Nephron (organoid): ENCODE measurements around the gene ESYT1.

Source experiments
- H3K27ac Mint-ChIP-seq, 3 experiments: 2 replicates each; pipeline ENCODE4 v1.8.0; 2020; ENCODE audit warnings: mixed read lengths in 3 of 3, mild to moderate bottlenecking in 2 of 3, moderate library complexity in 1 of 3
- H3K27me3 Mint-ChIP-seq: 2 replicates; pipeline ENCODE4 v1.8.0; 2021; ENCODE audit warnings: low read depth, mild to moderate bottlenecking, moderate library complexity, mixed read lengths
- H3K36me3 Mint-ChIP-seq: 2 replicates; pipeline ENCODE4 v1.8.0; 2020; ENCODE audit warnings: low read depth, mixed read lengths
- H3K4me1 Mint-ChIP-seq: 2 replicates; pipeline ENCODE4 v1.8.0; 2020; ENCODE audit warnings: mixed read lengths
- H3K4me3 Mint-ChIP-seq, 3 experiments: 2 replicates each; pipeline ENCODE4 v1.8.0; 2020; ENCODE audit warnings: mild to moderate bottlenecking in 3 of 3, mixed read lengths in 3 of 3, moderate library complexity in 2 of 3
- H3K9me3 Mint-ChIP-seq: 2 replicates; pipeline ENCODE4 v1.8.0; 2020; ENCODE audit warnings: mixed read lengths
- TF ChIP-seq, protein P1 (sequence below), 3 experiments: fragments of 200-600 bp; sonication (generic); IDR thresholded peaks; one replicate each; pipeline ENCODE4 v1.5.0; 2021; ENCODE audit warnings: antibody characterized with exemption in 3 of 3; ENCODE audit not compliant: unreplicated experiment in 3 of 3

ESYT1 gene

DNA sequence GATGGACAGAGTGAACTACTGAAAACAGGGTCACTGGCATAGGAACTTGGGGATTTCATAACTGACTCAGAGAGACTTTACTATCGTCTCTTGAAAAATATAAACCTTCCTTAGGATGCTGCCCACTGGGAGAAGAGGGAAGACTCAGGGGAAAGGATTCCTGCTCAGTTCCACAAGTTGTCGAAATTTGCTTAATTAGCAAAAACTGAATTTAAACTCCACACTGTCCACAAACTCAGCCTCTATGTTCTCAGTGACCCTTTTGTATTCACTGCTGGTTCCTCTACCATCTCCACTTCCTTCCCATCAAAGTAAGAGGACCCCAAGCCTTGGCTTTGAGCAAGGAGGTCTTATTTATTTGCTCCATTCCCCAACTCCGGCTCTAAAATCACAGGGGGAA, 17.1 kb downstream of the ESYT1 start:
- Mint-ChIP-seq H3K4me3 (no peak overlapping the region), H3K27ac (peak overlapping the region in 2 of 3 experiments; percentile 6 to 37), H3K4me1 (peaks cover 15% of the 10 kb centered on the region), H3K9me3 (no peaks in the 10 kb centered on the region), H3K27me3 (no peaks in the 10 kb centered on the region), H3K36me3 (peaks cover 36% of the 10 kb centered on the region)
- TF ChIP-seq, protein P1, sequence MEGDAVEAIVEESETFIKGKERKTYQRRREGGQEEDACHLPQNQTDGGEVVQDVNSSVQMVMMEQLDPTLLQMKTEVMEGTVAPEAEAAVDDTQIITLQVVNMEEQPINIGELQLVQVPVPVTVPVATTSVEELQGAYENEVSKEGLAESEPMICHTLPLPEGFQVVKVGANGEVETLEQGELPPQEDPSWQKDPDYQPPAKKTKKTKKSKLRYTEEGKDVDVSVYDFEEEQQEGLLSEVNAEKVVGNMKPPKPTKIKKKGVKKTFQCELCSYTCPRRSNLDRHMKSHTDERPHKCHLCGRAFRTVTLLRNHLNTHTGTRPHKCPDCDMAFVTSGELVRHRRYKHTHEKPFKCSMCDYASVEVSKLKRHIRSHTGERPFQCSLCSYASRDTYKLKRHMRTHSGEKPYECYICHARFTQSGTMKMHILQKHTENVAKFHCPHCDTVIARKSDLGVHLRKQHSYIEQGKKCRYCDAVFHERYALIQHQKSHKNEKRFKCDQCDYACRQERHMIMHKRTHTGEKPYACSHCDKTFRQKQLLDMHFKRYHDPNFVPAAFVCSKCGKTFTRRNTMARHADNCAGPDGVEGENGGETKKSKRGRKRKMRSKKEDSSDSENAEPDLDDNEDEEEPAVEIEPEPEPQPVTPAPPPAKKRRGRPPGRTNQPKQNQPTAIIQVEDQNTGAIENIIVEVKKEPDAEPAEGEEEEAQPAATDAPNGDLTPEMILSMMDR (IDR thresholded peaks at IDR 0.05; ENCODE audit: unreplicated experiment in 3 of 3) = no peak

DNA sequence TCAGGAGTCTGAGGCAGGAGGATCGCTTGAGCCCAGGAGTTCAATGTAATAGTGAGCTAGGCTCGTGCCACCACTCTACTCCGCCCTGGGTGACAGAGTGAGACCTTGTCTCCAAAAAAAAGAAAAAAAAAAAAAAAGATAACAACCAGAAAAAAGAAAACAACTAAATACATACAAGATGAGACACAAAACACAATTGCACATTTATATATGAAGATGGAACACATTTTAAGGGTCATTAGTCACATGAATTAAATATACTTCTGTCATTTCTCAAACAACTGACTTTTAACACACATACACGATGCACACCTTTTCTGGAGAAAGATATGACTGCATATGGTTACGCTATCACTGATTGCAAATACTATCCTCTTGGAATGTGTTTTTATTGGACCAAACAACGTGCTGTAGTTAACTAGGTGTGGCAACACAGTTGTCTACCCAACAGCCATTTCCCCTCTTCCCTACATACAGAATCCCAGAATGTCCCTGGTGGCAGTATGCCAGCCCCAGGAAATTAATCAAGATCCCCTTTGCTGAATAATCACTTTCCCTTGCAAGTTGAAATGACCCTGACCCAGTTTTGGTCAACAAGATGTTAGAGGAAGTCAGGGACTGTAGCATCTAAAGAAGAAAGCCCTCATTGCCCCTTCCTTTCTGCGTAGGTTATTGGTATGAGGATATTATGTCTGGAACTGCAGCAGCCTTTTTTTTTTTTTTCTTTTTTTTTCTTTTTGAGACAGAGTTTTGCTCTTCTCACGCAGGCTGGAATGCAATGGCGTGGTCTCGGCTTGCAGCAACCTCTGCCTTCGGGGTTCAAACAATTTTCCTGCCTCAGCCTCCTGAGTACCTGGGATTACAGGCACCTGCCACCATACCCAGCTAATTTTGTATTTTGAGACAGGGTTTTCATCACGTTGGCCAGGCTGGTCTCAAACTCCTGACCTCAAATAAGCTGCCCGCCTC, 18.7 kb downstream of the ESYT1 start:
- peaks cover 25% of the 10 kb centered on the region for H3K36me3 Mint-ChIP-seq
- TF ChIP-seq, protein P1 (IDR thresholded peaks at IDR 0.05; ENCODE audit: unreplicated experiment in 3 of 3) = no peak
- no peaks in the 10 kb centered on the region for H3K9me3 Mint-ChIP-seq
- H3K4me1 Mint-ChIP-seq = peaks cover 28% of the 10 kb centered on the region
- H3K27me3 Mint-ChIP-seq = no peaks in the 10 kb centered on the region
- peak overlapping the region in 1 of 3 experiments; percentile 2 for H3K4me3 Mint-ChIP-seq
- peak overlapping the region; percentile 81 to 90 (median 81) for H3K27ac Mint-ChIP-seq

DNA sequence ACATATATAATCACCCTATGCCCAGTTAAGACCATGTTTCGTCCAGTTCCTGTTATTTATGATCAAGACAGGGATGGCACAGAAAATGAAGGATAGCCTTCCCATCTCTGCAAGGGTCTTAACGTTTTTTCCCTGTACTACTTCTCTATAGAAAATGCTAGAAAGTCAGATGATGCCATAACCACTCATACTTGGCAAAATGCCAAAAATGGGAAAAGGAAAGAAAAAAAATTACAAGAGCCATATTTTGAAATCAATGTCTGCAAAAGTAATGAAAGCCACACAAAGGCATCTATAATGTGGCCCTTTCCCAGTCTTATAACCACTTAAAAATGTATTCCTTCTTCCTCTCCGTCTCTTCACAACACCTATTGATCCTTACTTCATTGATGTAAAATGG, 22.5 kb downstream of the ESYT1 start:
- Mint-ChIP-seq H3K27ac (peak overlapping the region; percentile 67 to 87 (median 76)), H3K27me3 (no peaks in the 10 kb centered on the region), H3K9me3 (no peaks in the 10 kb centered on the region)

DNA sequence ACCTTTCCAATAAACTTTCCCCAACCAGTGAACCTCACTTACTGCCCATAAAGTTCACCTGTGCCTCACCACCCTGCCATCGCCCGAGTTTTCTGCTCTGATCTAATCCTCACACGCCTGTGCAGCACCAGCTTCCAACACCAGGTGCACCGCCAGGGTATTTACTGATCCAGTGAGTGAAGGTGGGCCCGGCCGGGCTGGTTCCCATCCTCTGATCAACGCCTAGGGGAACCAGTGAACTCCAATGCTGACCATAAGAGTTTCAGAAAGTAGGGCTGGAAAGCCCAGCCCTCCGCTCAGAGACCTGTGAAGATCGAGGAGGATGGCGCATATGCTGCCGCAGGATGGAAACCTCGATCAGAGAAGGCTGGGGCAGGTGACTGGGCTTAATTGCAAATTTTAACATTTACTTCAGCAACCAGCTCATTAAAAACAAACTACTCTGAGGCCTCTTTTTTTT, 23.6 kb downstream of the ESYT1 start:
- peaks cover 13% of the 10 kb centered on the region for H3K36me3 Mint-ChIP-seq
- H3K27me3 Mint-ChIP-seq = no peaks in the 10 kb centered on the region
- H3K4me1 Mint-ChIP-seq = peaks cover 57% of the 10 kb centered on the region
- H3K4me3 Mint-ChIP-seq = peak overlapping the region; percentile 97 to 100 (median 99)
- H3K9me3 Mint-ChIP-seq = no peaks in the 10 kb centered on the region
- H3K27ac Mint-ChIP-seq = peak overlapping the region; percentile 87 to 97 (median 93)
- TF ChIP-seq, protein P1 (IDR thresholded peaks at IDR 0.05; ENCODE audit: unreplicated experiment in 3 of 3) = peak; percentile 32 to 33 (median 33)

More for the DNA sequence above, 22.5 kb downstream of the ESYT1 start:
- TF ChIP-seq, protein P1 (IDR thresholded peaks at IDR 0.05; ENCODE audit: unreplicated experiment in 3 of 3) = no peak
- peaks cover 10% of the 10 kb centered on the region for H3K36me3 Mint-ChIP-seq
- peaks cover 62% of the 10 kb centered on the region for H3K4me1 Mint-ChIP-seq
- peak overlapping the region; percentile 73 to 99 (median 97) for H3K4me3 Mint-ChIP-seq

DNA sequence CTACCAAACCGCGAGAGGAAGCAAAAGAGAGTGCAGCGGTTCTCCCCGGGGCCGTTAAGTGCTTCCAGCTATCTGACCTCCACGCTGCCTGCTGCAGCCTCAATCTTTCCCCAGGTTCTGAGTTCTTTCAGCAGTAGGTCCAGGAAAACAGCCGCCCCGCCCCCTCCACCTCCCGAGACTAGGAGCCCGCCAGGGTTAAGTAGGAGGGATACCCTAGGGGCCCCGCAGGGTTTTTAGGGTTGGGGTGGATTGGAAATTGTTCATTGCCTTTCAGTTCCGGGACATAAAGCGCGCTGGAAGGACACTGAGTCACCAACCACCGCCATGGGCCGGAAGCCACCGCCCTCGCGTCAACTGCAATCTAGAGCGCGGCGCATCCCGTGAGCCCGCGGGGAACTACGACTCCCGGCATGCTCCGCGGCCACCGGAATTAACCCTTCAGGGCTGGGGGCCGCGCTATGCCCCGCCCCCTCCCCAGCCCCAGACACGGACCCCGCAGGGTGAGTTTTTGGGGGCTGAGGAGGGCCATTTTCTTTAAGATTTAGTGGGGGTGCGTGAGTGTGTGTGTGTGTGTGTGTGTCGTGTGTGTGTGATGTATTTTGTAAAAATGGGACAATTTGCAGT, 24.2 kb downstream of the ESYT1 start, which contains the start of gene MYL6B:
Gene MYL6B (plus strand): TSS at position 456 of the 624 bp plus-strand sequence. CDS start 1,332 bp downstream, outside the sequence.
- Mint-ChIP-seq H3K27me3 (no peaks in the 10 kb centered on the region), H3K4me3 (peak within 1 kb of the TSS; percentile 97 to 100 (median 99)), H3K27ac (peak within 1 kb of the TSS; percentile 87 to 97 (median 93)), H3K4me1 (peaks cover 55% of the 10 kb centered on the region), H3K36me3 (peaks cover 13% of the 10 kb centered on the region), H3K9me3 (no peaks in the 10 kb centered on the region)
- TF ChIP-seq, protein P1 (IDR thresholded peaks at IDR 0.05; ENCODE audit: unreplicated experiment in 3 of 3) = no peak
